Measurements from ENCODE around the gene TRIM46.

Gene TRIM46

DNA sequence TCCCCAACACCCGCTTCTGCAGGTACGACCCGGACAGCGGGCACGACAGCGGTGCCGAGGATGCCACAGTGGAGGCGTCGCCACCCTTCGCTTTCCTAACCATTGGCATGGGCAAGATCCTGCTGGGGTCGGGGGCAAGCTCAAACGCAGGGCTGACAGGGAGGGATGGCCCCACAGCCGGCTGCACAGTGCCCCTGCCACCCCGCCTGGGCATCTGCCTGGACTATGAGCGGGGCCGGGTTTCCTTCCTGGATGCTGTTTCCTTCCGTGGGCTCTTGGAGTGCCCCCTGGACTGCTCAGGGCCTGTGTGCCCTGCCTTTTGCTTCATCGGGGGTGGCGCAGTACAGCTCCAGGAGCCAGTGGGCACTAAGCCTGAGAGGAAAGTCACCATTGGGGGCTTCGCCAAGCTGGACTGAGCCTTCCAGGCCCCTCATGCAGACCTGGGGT is 10.1 kb downstream of the TRIM46 start:
- no peak for DNase-seq
- H3K79me2 ChIP-seq (ENCODE audit: low read length): no peaks in the 10 kb centered on the region
- H3K9me3 ChIP-seq (replicated peaks; ENCODE audit: insufficient read depth, low read length): no peaks in the 10 kb centered on the region
- H3F3A ChIP-seq (ENCODE audit: insufficient read depth, low read length): no peaks in the 10 kb centered on the region
- no peaks in the 10 kb centered on the region for H3K36me3 ChIP-seq (replicated peaks; ENCODE audit: insufficient read depth, low read length)
- H3K9me2 ChIP-seq (replicated peaks; ENCODE audit: insufficient read depth, low read length): no peaks in the 10 kb centered on the region
- TF ChIP-seq, protein P1, sequence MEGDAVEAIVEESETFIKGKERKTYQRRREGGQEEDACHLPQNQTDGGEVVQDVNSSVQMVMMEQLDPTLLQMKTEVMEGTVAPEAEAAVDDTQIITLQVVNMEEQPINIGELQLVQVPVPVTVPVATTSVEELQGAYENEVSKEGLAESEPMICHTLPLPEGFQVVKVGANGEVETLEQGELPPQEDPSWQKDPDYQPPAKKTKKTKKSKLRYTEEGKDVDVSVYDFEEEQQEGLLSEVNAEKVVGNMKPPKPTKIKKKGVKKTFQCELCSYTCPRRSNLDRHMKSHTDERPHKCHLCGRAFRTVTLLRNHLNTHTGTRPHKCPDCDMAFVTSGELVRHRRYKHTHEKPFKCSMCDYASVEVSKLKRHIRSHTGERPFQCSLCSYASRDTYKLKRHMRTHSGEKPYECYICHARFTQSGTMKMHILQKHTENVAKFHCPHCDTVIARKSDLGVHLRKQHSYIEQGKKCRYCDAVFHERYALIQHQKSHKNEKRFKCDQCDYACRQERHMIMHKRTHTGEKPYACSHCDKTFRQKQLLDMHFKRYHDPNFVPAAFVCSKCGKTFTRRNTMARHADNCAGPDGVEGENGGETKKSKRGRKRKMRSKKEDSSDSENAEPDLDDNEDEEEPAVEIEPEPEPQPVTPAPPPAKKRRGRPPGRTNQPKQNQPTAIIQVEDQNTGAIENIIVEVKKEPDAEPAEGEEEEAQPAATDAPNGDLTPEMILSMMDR (IDR thresholded peaks at IDR 0.05; ENCODE audit: low read length): no peak
- TF ChIP-seq EZH2phosphoT487 (IDR thresholded peaks at IDR 0.05; ENCODE audit: low read length): no peak
- TF ChIP-seq EZH2 (optimal IDR thresholded peaks at IDR 0.05; ENCODE audit: low read depth, low read length): no peak
- H3K27ac ChIP-seq (ENCODE audit: low read length): no peak overlapping the region
- no peak overlapping the region for H2AFZ ChIP-seq (ENCODE audit: low read length)
- peaks cover 13% of the 10 kb centered on the region for H3K4me1 ChIP-seq (ENCODE audit: low read length)
- no peaks in the 10 kb centered on the region for H4K20me1 ChIP-seq (ENCODE audit: insufficient read depth, low read length)
- no peak overlapping the region for H3K4me2 ChIP-seq (ENCODE audit: low read depth, low read length)
- peaks cover 48% of the 10 kb centered on the region for H3K27me3 ChIP-seq (replicated peaks; ENCODE audit: insufficient read depth, low read length)
- H3K4me3 ChIP-seq (ENCODE audit: low read length): no peak overlapping the region
- no peak overlapping the region for H3K9ac ChIP-seq (ENCODE audit: low read length)

DNA sequence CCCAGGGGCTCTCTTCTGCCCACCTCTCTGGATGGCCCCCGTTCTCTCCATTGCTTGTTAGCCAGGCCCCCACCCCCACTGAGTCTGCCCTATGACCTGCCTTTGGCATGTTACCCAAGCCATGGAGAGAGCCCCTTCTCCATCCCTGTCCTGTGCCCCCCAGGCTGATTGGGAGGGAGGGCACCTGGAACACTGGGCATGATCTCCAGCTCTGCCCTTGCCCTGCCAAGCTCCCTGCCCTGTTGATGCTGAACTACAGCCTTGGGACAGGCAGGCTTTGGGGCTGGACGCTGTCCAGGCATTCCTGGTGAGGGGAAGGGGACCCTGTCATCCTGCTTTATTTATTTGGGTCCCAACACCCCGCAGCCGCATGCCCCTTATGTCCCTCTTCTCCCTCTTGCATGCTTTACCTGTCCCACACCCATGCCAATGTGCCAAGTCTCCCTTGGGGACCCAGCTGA is 10.7 kb downstream of the TRIM46 start:
- Histone ChIP-seq H4K20me1 (ENCODE audit: insufficient read depth, low read length) (no peaks in the 10 kb centered on the region), H3K79me2 (ENCODE audit: low read length) (no peaks in the 10 kb centered on the region), H3K9ac (ENCODE audit: low read length) (no peak overlapping the region), H3K4me1 (ENCODE audit: low read length) (peaks cover 13% of the 10 kb centered on the region), H3K36me3 (replicated peaks; ENCODE audit: insufficient read depth, low read length) (no peaks in the 10 kb centered on the region), H3K27ac (ENCODE audit: low read length) (no peak overlapping the region), H2AFZ (ENCODE audit: low read length) (no peak overlapping the region), H3K27me3 (replicated peaks; ENCODE audit: insufficient read depth, low read length) (peaks cover 42% of the 10 kb centered on the region), H3F3A (ENCODE audit: insufficient read depth, low read length) (no peaks in the 10 kb centered on the region), H3K9me3 (replicated peaks; ENCODE audit: insufficient read depth, low read length) (no peaks in the 10 kb centered on the region), H3K4me3 (ENCODE audit: low read length) (no peak overlapping the region), H3K4me2 (ENCODE audit: low read depth, low read length) (no peak overlapping the region), H3K9me2 (replicated peaks; ENCODE audit: insufficient read depth, low read length) (no peaks in the 10 kb centered on the region)
- DNase-seq: no peak
- TF ChIP-seq, protein P1 (IDR thresholded peaks at IDR 0.05; ENCODE audit: low read length): no peak
- TF ChIP-seq EZH2phosphoT487 (IDR thresholded peaks at IDR 0.05; ENCODE audit: low read length): no peak
- TF ChIP-seq EZH2 (optimal IDR thresholded peaks at IDR 0.05; ENCODE audit: low read depth, low read length): no peak

DNA sequence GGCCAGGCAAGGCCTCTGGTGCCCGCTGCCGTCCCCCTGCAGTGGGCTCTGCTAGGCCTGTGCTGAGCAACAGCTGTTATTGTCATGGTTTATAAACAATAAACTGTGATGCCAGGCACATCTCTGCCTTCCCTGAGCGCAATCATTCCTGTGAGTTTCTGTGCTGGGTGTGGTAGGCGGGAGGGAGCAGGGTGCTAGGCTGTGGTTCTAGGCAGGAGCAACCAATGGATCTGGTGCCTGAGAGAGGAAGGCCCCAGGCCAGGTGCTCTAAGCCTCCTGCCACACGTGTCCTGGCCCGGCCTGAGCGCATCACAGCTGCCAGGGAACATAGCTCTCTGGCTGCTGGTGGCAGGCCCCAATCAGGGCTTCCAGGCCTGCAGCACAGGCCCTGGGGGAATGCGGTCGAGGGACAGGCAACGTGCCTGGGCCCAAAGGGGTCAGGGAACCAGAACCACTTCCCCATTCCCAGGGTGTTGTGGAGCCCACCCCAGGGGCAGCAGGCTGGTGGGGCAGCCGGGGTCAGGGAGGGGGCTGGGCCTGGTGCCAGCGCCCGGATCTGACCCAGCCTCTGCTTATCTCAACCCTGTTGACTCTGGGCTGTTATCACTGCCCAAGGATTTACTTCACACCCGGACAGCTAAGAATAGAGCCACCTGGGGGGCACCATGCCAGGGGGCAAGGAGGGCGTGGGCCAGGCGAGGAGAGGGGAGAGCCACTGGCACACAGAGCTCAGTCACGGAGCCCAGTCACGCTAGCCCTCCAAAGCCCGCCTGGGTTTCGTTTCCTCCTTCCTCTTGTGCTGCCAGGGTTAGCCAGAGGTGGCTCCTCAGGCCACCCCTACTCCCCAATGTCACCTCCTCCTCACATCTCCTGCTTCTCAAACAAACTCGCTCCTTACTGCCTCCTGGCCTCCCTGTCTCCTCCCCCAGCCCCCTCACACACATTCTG is 11.5 kb downstream of the TRIM46 start:
- H3K4me3 ChIP-seq (ENCODE audit: low read length): 0 out of 2 replicates have a peak overlapping the region, but pooled peaks have one; percentile 9
- H3K9ac ChIP-seq (ENCODE audit: low read length): peak overlapping the region; percentile 34
- DNase-seq: peak; percentile 51
- H3K79me2 ChIP-seq (ENCODE audit: low read length): no peaks in the 10 kb centered on the region
- no peaks in the 10 kb centered on the region for H3F3A ChIP-seq (ENCODE audit: insufficient read depth, low read length)
- no peaks in the 10 kb centered on the region for H4K20me1 ChIP-seq (ENCODE audit: insufficient read depth, low read length)
- H3K9me3 ChIP-seq (replicated peaks; ENCODE audit: insufficient read depth, low read length): no peaks in the 10 kb centered on the region
- H3K27me3 ChIP-seq (replicated peaks; ENCODE audit: insufficient read depth, low read length): peaks cover 37% of the 10 kb centered on the region
- no peaks in the 10 kb centered on the region for H3K36me3 ChIP-seq (replicated peaks; ENCODE audit: insufficient read depth, low read length)
- peak overlapping the region; percentile 84 for H2AFZ ChIP-seq (ENCODE audit: low read length)
- no peak overlapping the region for H3K27ac ChIP-seq (ENCODE audit: low read length)
- no peaks in the 10 kb centered on the region for H3K9me2 ChIP-seq (replicated peaks; ENCODE audit: insufficient read depth, low read length)
- H3K4me1 ChIP-seq (ENCODE audit: low read length): peaks cover 13% of the 10 kb centered on the region
- peak overlapping the region; percentile 61 for H3K4me2 ChIP-seq (ENCODE audit: low read depth, low read length)
- TF ChIP-seq, protein P1 (IDR thresholded peaks at IDR 0.05; ENCODE audit: low read length): peak; percentile 37
- no peak for TF ChIP-seq EZH2phosphoT487 (IDR thresholded peaks at IDR 0.05; ENCODE audit: low read length)
